WERI-Rb-1 (cell line): ENCODE measurements around the gene CCDC7.
"Not testable (repeated sequence)": the region's sequence is repeated elsewhere in the genome, so short reads cannot be mapped to it uniquely, and the experiment has no call there.

Experiments
- DNase-seq: peaks from one replicate; pipeline ENCODE4 v3.0.0-alpha.2; 2020
- H3K27ac ChIP-seq: fragments of 250-450 bp; sonication (Bioruptor Pico); 2 replicates; pipeline ENCODE4 v1.5.1; 2020; ENCODE audit warnings: mild to moderate bottlenecking, moderate library complexity
- H3K27me3 ChIP-seq: fragments of 250-450 bp; sonication (Bioruptor Pico); 2 replicates; pipeline ENCODE4 v1.5.1; 2021; ENCODE audit warnings: mild to moderate bottlenecking, low read depth, moderate library complexity; ENCODE audit not compliant: insufficient read depth, severe bottlenecking
- H3K36me3 ChIP-seq: fragments of 250-450 bp; sonication (Bioruptor Pico); 2 replicates; pipeline ENCODE4 v1.5.1; 2020; ENCODE audit warnings: mild to moderate bottlenecking, moderate library complexity
- H3K4me3 ChIP-seq: 2 replicates; pipeline ENCODE4 v1.5.1; 2011; ENCODE audit warnings: low read depth, mild to moderate bottlenecking, control low read depth, low read length
- H3K9me3 ChIP-seq: fragments of 250-450 bp; sonication (Bioruptor Pico); 2 replicates; pipeline ENCODE4 v1.5.1; 2021; ENCODE audit warnings: mild to moderate bottlenecking, moderate library complexity; ENCODE audit not compliant: severe bottlenecking
- TF ChIP-seq, protein P1 (sequence below): IDR thresholded peaks from 2 replicates; pipeline ENCODE4 v1.5.1; 2011; ENCODE audit warnings: low read depth, mild to moderate bottlenecking, control low read depth, inconsistent platforms, low read length

Gene CCDC7

DNA sequence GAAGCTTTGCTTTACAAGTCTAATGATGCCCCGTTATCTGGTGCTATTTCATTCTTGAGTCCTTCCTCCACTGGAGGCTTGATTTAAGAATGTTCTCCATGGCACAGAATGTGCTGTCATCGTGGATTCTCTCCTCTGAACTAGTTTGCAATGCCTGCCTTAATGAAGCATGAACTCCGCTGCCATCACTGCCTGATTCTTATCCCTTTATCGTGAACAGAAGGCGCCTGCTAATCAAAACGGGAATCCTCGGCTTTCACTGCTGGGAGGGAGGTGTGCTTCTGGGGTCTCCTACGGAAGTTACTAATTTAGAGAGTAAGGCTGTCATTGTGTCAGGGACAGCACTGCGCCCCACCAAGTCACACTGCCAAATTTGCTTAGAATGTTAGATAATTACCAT lies 455.9 kb downstream of the CCDC7 start:
- H3K4me3 ChIP-seq: no peak overlapping the region
- peaks cover 5% of the 10 kb centered on the region; the same call in 1 of the 2 replicates for H3K36me3 ChIP-seq
- H3K9me3 ChIP-seq: no peaks in the 10 kb centered on the region
- H3K27me3 ChIP-seq: no peaks in the 10 kb centered on the region
- no peak overlapping the region for H3K27ac ChIP-seq
- TF ChIP-seq, protein P1, sequence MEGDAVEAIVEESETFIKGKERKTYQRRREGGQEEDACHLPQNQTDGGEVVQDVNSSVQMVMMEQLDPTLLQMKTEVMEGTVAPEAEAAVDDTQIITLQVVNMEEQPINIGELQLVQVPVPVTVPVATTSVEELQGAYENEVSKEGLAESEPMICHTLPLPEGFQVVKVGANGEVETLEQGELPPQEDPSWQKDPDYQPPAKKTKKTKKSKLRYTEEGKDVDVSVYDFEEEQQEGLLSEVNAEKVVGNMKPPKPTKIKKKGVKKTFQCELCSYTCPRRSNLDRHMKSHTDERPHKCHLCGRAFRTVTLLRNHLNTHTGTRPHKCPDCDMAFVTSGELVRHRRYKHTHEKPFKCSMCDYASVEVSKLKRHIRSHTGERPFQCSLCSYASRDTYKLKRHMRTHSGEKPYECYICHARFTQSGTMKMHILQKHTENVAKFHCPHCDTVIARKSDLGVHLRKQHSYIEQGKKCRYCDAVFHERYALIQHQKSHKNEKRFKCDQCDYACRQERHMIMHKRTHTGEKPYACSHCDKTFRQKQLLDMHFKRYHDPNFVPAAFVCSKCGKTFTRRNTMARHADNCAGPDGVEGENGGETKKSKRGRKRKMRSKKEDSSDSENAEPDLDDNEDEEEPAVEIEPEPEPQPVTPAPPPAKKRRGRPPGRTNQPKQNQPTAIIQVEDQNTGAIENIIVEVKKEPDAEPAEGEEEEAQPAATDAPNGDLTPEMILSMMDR: no peak
- DNase-seq: no peak

DNA sequence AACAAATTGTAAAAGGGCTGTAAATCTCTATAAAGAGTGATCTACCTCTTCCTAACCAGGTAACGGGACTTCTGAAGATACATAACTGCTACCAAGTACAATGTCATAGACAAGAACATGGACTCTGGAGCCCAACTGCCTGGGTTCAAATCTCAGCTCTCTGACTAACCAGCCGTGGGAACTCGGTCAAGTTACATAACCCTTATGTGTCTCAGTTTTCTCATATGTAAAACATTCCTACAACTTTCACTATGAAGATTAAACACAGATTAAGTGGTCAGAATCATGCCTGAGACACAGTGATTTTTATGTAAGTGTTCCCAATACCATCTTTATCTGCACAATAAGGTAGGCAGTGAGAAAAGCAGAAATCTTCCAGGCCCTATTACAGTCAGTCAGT lies 459.5 kb downstream of the CCDC7 start:
- H3K4me3 ChIP-seq: no peak overlapping the region
- no peaks in the 10 kb centered on the region for H3K9me3 ChIP-seq
- peaks cover 8% of the 10 kb centered on the region; the same call in 1 of the 2 replicates for H3K36me3 ChIP-seq
- H3K27me3 ChIP-seq: no peaks in the 10 kb centered on the region
- DNase-seq: no peak
- TF ChIP-seq, protein P1: no peak
- no peak overlapping the region for H3K27ac ChIP-seq

DNA sequence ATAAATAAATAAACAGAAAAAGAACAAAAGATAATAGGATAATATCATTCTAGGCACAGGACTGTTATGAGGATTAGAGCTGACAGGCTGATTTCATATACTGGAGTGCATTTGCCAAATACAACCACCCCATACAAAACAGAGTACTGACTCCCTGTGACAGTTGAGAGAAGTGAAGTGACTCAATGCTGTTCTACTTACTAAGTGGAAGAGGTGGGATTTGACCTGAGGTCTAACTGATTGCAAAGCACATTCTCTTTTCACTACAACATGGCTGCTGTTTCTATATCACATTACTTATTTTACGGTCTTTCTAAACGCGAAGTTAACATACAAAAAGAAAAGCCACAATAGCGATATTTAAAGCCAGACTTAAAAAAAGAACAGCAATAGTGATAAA lies 460.7 kb downstream of the CCDC7 start:
- TF ChIP-seq, protein P1: no peak
- H3K9me3 ChIP-seq: no peaks in the 10 kb centered on the region
- H3K36me3 ChIP-seq: peaks cover 13% of the 10 kb centered on the region; the same call in 1 of the 2 replicates
- DNase-seq: no peak
- H3K27ac ChIP-seq: no peak overlapping the region
- no peak overlapping the region for H3K4me3 ChIP-seq
- H3K27me3 ChIP-seq: no peaks in the 10 kb centered on the region

DNA sequence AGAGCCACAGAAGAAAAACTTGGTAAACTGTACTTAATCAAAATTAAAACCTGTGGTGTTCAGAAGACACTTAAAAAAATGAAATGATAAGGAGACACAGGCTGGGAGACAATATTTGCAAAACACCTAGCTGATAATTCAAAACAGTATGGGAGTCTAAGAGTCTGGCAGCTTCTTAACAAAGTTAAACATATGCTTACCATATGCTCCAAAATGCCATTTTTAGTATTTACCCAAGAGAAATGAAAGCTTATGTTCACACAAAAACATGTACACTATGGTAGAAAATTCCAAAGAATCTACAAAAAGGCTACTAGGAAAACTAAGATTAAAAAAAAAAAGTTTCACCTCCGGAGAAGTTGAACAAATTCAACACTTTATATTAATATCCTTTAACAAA lies 463.5 kb downstream of the CCDC7 start:
- H3K27me3 ChIP-seq: no peaks in the 10 kb centered on the region
- H3K27ac ChIP-seq: no peak overlapping the region
- no peak for DNase-seq
- no peaks in the 10 kb centered on the region for H3K9me3 ChIP-seq
- H3K4me3 ChIP-seq: no peak overlapping the region
- TF ChIP-seq, protein P1: no peak
- H3K36me3 ChIP-seq: peaks cover 13% of the 10 kb centered on the region; the same call in 1 of the 2 replicates

DNA sequence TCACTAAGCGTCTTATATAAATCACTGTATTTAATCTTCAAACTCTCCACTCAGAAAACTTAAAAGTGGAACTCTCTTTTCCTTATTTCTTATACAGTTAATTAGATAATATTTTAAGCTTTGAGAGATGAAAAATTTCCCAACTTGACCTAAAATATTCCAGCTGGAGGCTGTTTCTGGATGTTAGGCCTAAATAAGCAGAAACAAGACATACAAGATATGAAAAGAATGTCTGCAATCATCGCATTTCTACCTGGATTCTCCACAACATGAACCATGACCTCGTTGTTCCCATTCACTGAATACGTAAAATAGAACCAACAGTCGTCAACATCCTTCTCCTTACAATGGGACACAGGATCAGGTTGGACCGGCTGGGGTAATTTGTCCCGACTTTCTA lies 464.0 kb downstream of the CCDC7 start:
- not testable (repeated sequence) for DNase-seq, H3K27me3 ChIP-seq, H3K27ac ChIP-seq, H3K9me3 ChIP-seq, H3K4me3 ChIP-seq
- peaks cover 13% of the 10 kb centered on the region; the same call in 1 of the 2 replicates for H3K36me3 ChIP-seq

DNA sequence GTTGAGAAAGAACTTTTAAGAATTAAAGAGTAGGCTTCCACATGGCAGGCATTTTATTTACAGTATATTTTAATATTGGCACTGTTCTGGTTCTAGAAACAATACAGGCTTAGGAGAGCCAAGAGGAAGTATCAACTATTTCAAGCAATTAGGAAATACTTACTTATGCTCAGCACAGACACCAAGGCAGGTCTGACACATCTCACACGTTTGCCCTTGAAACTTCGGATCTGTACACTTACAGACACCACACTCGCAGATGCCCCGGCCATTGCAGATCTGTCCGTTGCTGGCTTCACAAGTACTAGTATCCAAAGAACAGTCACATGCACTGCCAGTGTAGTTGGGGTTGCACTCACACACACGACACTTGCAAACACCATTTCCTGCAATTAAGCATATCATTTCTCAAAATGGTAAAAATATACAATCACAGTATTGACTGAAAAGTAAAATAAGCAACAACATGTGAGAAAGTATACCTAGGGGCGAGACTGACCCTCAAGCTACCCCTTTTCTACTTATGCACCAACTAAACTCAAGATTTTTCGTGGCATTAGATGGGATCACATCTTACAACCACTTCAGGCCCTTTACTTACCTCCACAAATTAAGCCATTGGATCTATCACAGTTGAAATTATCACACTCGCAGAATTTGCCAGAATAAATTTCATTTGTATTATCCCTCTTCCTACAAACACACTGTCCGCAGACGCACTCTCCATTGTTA lies 465.5 kb downstream of the CCDC7 start:
- Histone ChIP-seq H3K4me3 (no peak overlapping the region), H3K27ac (no peak overlapping the region), H3K9me3 (no peaks in the 10 kb centered on the region), H3K36me3 (peaks cover 12% of the 10 kb centered on the region; the same call in 1 of the 2 replicates), H3K27me3 (no peaks in the 10 kb centered on the region)
- TF ChIP-seq, protein P1: no peak
- no peak for DNase-seq

DNA sequence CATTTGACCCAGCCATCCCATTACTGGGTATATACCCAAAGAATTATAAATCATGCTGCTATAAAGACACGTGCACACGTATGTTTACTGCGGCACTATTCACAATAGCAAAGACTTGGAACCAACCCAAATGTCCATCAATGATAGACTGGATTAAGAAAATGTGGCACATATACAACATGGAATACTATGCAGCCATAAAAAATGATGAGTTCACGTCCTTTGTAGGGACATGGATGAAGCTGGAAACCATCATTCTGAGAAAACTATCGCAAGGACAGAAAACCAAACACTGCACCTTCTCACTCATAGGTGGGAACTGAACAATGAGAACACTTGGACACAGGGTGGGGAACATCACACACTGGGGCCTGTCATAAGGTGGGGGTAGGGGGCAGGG lies 471.9 kb downstream of the CCDC7 start:
- not testable (repeated sequence) for H3K4me3 ChIP-seq, H3K27me3 ChIP-seq, H3K36me3 ChIP-seq, H3K9me3 ChIP-seq, DNase-seq, H3K27ac ChIP-seq
